ENCODE data around the gene CACNA2D2. TPM values are rescaled to one million over a fixed set of nuclear protein-coding genes. Genes with fewer than 3 reads are reported as not detected.

The CACNA2D2 gene
- total RNA-seq, 4 donors from 2014 or later, result 0.31 to 1.7 (median 0.66) TPM

DNA sequence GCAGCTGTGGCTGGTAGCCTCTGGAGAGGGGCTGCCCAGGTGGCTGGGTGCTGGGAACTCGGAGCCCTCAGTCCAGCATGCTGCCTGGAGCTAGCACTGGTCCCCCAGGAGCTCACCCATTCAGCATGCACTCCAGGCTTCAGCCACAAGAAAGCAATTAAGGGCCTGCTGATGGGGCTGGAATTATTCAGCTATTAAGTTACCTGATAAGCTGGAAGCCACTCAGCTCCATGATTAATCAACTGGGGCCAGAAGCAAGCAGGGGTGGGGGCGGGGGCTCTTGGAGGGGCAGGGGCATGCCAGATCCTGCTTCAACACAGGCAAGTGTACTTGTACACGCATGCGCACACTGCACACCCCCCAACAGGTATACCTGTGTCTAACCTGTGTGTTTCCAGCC is 122.1 kb downstream of the CACNA2D2 start:
- 100% methylated on average over 1 of the region's 4 CpGs; no CpG with 5 or more reads in 1 of the 2 donors for WGBS, 2 donors (ENCODE audit: low coverage in 1 of 2)
- no peak for ATAC-seq
- H3K27me3 ChIP-seq, result no peaks in the 10 kb centered on the region
- no peak overlapping the region for H3K4me3 ChIP-seq
- no peak for TF ChIP-seq EP300 (IDR thresholded peaks at IDR 0.05)
- no peak for TF ChIP-seq POLR2AphosphoS5 (IDR thresholded peaks at IDR 0.05)
- TF ChIP-seq, protein P1, sequence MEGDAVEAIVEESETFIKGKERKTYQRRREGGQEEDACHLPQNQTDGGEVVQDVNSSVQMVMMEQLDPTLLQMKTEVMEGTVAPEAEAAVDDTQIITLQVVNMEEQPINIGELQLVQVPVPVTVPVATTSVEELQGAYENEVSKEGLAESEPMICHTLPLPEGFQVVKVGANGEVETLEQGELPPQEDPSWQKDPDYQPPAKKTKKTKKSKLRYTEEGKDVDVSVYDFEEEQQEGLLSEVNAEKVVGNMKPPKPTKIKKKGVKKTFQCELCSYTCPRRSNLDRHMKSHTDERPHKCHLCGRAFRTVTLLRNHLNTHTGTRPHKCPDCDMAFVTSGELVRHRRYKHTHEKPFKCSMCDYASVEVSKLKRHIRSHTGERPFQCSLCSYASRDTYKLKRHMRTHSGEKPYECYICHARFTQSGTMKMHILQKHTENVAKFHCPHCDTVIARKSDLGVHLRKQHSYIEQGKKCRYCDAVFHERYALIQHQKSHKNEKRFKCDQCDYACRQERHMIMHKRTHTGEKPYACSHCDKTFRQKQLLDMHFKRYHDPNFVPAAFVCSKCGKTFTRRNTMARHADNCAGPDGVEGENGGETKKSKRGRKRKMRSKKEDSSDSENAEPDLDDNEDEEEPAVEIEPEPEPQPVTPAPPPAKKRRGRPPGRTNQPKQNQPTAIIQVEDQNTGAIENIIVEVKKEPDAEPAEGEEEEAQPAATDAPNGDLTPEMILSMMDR (IDR thresholded peaks at IDR 0.05), result no peak
- no peak for TF ChIP-seq POLR2A (IDR thresholded peaks at IDR 0.05)
- no peak overlapping the region for H3K27ac ChIP-seq
- H3K36me3 ChIP-seq, result no peaks in the 10 kb centered on the region
- H3K9me3 ChIP-seq, result no peaks in the 10 kb centered on the region
- H3K4me1 ChIP-seq, result no peaks in the 10 kb centered on the region

GRCh38 chr3:50380405-50381085 is 122.9 kb downstream of the CACNA2D2 start:
- H3K4me1 ChIP-seq, result no peaks in the 10 kb centered on the region
- TF ChIP-seq POLR2A (IDR thresholded peaks at IDR 0.05) (no peak), POLR2AphosphoS5 (IDR thresholded peaks at IDR 0.05) (no peak), EP300 (IDR thresholded peaks at IDR 0.05) (no peak)
- TF ChIP-seq, protein P1 (IDR thresholded peaks at IDR 0.05), result no peak
- no peaks in the 10 kb centered on the region for H3K36me3 ChIP-seq
- WGBS, 2 donors (ENCODE audit: low coverage in 1 of 2), result 86% methylated on average over 10 of the region's 17 CpGs; no CpG with 5 or more reads in 1 of the 2 donors
- H3K27ac ChIP-seq, result no peak overlapping the region
- ATAC-seq, result no peak
- H3K27me3 ChIP-seq, result no peaks in the 10 kb centered on the region
- no peak overlapping the region for H3K4me3 ChIP-seq
- no peaks in the 10 kb centered on the region for H3K9me3 ChIP-seq

GRCh38 chr3:50378757-50379156 is 124.7 kb downstream of the CACNA2D2 start:
- Histone ChIP-seq H3K27me3 (no peaks in the 10 kb centered on the region), H3K27ac (no peak overlapping the region), H3K9me3 (no peaks in the 10 kb centered on the region), H3K4me3 (no peak overlapping the region), H3K4me1 (no peaks in the 10 kb centered on the region), H3K36me3 (no peaks in the 10 kb centered on the region)
- WGBS, 2 donors (ENCODE audit: low coverage in 1 of 2), result 87 to 100% methylated on average over 1 to 10 of the region's 17 CpGs
- TF ChIP-seq POLR2AphosphoS5 (IDR thresholded peaks at IDR 0.05), result no peak
- no peak for TF ChIP-seq POLR2A (IDR thresholded peaks at IDR 0.05)
- TF ChIP-seq, protein P1 (IDR thresholded peaks at IDR 0.05), result no peak
- TF ChIP-seq EP300 (IDR thresholded peaks at IDR 0.05), result no peak
- ATAC-seq, result no peak

GRCh38 chr3:50378024-50378423 is 125.4 kb downstream of the CACNA2D2 start:
- TF ChIP-seq, protein P1 (IDR thresholded peaks at IDR 0.05), result no peak
- TF ChIP-seq EP300 (IDR thresholded peaks at IDR 0.05) (no peak), POLR2AphosphoS5 (IDR thresholded peaks at IDR 0.05) (no peak), POLR2A (IDR thresholded peaks at IDR 0.05) (no peak)
- no peak for ATAC-seq
- H3K4me1 ChIP-seq, result no peaks in the 10 kb centered on the region
- no peaks in the 10 kb centered on the region for H3K9me3 ChIP-seq
- WGBS, 2 donors (ENCODE audit: low coverage in 1 of 2), result no CpG with 5 or more reads among the region's 6 CpGs
- no peak overlapping the region for H3K27ac ChIP-seq
- H3K4me3 ChIP-seq, result no peak overlapping the region
- no peaks in the 10 kb centered on the region for H3K36me3 ChIP-seq
- no peaks in the 10 kb centered on the region for H3K27me3 ChIP-seq

GRCh38 chr3:50375258-50375931 is 128.0 kb downstream of the CACNA2D2 start:
- peaks cover 5% of the 10 kb centered on the region for H3K27me3 ChIP-seq
- TF ChIP-seq EP300 (IDR thresholded peaks at IDR 0.05), result no peak
- TF ChIP-seq POLR2A (IDR thresholded peaks at IDR 0.05), result no peak
- TF ChIP-seq POLR2AphosphoS5 (IDR thresholded peaks at IDR 0.05), result no peak
- TF ChIP-seq, protein P1 (IDR thresholded peaks at IDR 0.05), result no peak
- H3K36me3 ChIP-seq, result no peaks in the 10 kb centered on the region
- H3K27ac ChIP-seq, result no peak overlapping the region
- 83% methylated on average over 1 of the region's 7 CpGs; no CpG with 5 or more reads in 1 of the 2 donors for WGBS, 2 donors (ENCODE audit: low coverage in 1 of 2)
- ATAC-seq, result no peak
- H3K4me3 ChIP-seq, result no peak overlapping the region
- no peaks in the 10 kb centered on the region for H3K4me1 ChIP-seq
- no peaks in the 10 kb centered on the region for H3K9me3 ChIP-seq
